ENCODE data around the gene DYNLT2. TPM values are rescaled to one million over a fixed set of nuclear protein-coding genes. Genes with fewer than 3 reads are reported as not detected.
A peak's percentile ranks its signal among the peaks of the same experiment; 100 is the strongest.

DYNLT2 gene, protein sequence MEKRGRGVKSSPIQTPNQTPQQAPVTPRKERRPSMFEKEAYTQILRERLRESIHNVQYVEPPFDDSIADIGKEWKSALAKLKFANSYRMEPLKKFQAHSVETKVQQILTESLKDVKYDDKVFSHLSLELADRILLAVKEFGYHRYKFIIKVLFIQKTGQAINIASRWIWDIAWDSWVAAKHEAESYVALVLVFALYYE
- total RNA-seq (2014; rRNA removed; shearing (Covaris generic)), result 0.76 and 1.1 TPM in 2 replicates

DNA sequence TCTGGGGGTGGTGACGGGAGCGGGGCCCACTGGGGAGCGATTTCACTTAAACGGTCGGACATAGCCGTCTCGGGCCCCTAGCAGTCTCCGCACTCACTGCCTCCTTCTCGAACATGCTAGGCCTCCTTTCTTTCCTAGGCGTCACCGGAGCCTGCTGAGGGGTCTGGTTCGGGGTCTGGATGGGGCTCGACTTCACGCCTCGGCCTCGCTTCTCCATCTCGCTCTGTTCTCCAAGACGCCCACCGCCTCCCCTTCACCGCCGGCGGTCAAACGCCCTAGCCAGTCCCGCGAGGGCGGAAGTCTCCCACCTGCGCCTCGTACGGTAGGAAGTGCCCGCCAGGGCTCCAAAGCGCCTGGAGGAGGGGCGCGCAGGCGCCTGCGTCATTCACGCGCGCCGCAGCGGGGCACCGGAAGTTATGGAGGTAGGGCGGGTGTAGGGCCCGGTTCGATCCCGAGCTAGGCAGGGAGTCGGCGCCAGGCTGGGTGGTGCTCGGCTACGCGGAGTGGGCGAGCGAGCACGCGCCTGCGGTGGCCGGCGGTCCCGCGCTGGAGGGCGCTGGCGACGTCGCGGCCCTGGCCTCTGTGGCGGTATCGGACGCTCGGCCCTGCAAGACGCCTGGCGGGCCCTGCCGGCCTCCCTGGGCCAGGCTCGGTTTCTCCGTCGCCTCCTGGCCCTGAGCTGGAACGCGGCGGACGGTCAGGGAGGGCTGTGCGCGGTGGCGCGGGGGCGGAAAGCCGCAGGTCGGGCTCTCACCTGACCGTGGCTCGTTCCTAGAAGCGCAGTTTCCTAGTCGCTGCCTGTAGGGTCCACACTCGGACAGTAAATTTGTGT, at the start of gene DYNLT2, which contains the start of gene ERMARD:
TSS of gene DYNLT2 (minus strand) at position 331 of the 832 bp plus-strand sequence. CDS start at position 217, 114 bp downstream.
TSS of gene ERMARD (plus strand) at position 381 of the 832 bp plus-strand sequence. CDS start at position 417, 36 bp downstream.
- DNase-seq (ENCODE audit: low read depth), result peak; percentile 94

GRCh38 chr6:169800668-169801395, 49.5 kb upstream of the DYNLT2 start:
- peak; percentile 69 for DNase-seq (ENCODE audit: low read depth)

- no peak for DNase-seq (ENCODE audit: low read depth)
These were observed 48.8 kb upstream of the DYNLT2 start for GRCh38 chr6:169800116-169800667.

DNA sequence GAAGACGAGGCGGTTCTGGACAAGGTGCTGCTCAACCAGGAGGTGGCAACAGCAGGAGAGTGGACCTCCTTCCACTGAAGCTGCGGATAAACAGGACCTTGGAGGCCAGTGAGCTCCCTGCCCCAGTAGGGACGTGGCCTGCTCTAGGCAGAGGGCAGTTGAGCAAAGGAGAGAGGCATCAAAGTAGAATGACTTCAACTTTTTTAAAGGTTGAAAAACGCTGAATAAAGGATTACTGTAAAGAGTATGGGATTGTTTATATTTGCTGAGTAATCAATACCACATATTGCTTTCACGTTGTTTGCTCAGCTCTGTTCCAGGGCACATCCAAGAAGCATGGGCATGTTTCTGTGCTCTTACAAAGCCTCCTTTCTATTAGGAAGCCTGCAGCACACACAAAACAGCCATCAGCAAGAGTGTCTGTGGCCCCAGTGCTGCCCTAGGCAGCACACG, 48.1 kb upstream of the DYNLT2 start:
- no peak for DNase-seq (ENCODE audit: low read depth)

- no peak for DNase-seq (ENCODE audit: low read depth)
These were observed 47.5 kb upstream of the DYNLT2 start for GRCh38 chr6:169798764-169799473.

- DNase-seq (ENCODE audit: low read depth), result no peak
These were observed 43.8 kb upstream of the DYNLT2 start for GRCh38 chr6:169795196-169795595.

DNA sequence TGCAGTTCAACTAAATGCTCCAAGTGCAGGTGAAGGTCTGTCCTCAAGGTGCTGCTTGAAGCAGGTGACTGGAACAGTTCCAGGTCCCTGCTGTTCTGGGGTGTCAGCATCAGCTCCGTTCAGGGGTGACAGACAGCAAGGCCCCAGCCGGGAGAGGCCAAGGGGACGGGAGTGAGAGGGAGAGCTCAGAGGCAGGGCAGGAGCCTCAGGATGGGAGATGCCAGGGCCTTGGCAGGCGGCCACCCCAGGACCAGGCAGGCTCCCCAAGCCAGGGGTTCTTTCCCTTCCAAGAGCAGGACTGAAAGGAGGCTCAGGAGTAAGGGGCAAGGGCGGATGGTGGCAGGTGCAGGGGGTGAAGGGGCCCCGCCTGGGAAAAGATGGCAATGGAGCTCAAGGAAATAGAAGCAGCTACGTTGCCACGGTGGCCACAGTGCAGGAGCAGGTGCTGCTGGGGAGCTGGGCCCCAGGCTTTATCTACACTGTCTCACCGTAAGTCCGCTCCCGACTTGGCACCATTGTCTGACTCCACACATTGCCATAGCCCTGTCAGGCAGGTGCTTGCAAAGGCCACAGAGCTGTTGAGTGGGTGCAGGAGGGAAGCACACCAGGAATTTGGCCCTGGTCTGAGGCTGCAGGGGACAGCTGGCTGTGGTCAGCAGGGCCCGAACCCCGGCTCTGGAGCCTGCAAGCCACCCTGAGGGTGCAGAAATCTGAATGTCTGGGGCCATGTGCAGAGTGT, 43.1 kb upstream of the DYNLT2 start:
- DNase-seq (ENCODE audit: low read depth), result no peak

DNA sequence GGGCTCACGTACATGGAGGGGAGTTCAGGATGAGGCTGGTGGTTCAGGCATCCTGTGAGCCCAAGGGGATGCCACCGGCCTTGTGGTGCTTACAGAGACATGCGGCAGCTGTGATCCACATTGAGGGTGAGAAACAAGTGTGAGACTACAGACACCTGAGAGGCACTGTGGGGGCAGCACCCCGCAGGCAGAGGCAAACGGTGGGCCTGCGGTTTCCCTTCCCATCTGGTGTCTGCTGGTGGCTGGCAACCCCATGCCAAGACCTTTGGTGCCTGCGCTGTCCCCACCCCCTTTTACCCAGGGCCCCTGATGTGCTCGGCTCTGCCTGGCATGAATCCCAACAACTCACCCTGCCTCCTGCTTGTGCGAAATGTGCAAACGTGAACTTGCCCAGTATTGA, 42.0 kb upstream of the DYNLT2 start:
- DNase-seq (ENCODE audit: low read depth), result no peak

DNA sequence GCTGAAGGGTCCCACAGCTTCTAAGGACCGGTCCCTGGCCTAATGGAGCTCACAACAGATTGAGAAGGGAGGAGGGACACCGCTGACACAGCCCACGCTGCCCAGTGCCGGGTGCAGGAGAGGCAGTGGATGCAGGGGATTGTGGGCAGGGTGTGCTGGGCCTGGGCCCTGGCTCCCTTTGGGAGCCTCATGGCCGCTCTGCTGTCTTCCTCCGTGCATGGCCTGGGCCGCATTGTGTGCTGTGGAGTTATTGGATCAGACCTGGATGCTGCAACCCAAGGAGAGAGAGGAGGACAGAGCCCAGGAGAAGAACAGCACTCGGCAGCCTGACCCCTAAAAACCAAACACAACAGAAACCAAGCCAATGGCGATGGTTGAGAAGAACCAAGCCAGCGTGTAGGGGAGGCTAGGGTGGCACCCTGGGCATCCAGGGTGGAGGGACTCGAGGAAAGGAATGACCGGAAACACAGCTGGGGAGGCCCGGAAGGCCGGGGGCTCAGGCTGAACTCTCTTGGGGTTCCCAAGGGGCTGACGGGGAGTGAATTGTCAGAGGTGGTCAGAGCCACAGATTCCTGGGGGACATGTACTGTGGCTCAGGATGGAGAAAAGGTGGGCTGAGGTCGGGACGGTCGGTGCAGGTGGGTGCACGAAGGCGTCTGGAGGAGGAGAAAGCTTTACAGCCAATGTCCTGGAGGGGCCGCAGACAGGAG, 41.1 kb upstream of the DYNLT2 start:
- DNase-seq (ENCODE audit: low read depth), result no peak

GRCh38 chr6:169791721-169792131, 40.4 kb upstream of the DYNLT2 start:
- DNase-seq (ENCODE audit: low read depth), result no peak

- DNase-seq (ENCODE audit: low read depth), result peak; percentile 70
These were observed 38.9 kb upstream of the DYNLT2 start for GRCh38 chr6:169789944-169790927.

GRCh38 chr6:169789146-169789943, 38.0 kb upstream of the DYNLT2 start:
- DNase-seq (ENCODE audit: low read depth), result no peak

- no peak for DNase-seq (ENCODE audit: low read depth)
These were observed 37.4 kb upstream of the DYNLT2 start for GRCh38 chr6:169788809-169789145.

- no peak for DNase-seq (ENCODE audit: low read depth)
These were observed 36.4 kb upstream of the DYNLT2 start for GRCh38 chr6:169787797-169788196.

- DNase-seq (ENCODE audit: low read depth), result no peak
These were observed 35.0 kb upstream of the DYNLT2 start for GRCh38 chr6:169786349-169786748.

DNA sequence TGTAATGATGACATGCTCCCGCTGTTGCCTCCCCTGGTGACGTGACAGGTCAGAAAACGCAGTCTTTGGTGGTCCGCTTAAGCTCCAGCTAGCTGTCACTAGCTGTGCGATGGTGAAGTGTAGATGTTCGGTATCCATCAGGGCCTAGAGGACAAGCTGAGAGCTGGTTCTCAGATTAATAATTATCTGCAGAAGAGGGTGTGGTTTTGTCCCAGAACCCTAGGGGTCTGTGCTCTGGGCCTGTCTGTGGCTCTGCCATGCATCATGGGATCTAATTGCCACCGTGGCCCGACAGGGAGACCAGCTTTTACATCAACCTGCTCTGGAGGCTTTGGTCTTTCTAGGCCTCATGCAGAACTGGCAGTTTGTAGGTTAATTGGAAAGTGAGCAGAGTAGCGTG, 34.2 kb upstream of the DYNLT2 start:
- no peak for DNase-seq (ENCODE audit: low read depth)

DNA sequence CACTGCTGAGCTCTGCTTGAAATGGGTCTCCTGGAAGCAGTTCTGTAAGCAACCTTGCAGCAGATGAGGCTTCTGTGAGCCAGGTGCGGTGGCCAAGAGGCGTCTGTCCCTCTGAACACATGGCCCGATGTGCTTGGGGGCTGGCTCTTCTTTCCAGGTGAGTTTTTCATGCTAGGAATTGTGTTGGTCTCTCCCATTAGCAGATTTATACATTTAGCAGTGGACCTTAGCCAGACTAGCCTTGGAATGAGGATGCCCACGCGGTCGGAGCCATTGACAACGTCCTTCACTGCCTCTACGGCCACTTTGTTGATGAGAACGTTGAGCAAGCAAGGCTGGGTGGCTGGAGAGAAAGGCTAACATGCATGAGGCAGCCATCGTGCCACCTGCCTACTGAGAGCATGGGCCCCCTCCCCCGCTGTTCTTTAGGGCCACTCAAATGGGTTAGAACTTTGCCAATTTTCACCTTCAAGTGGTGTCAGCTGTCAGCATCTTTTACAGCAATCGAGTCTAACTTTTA, 33.5 kb upstream of the DYNLT2 start:
- DNase-seq (ENCODE audit: low read depth), result no peak
